PFSK-1 (cell line): ENCODE data around the gene VILL.

Experiments used
- FOXP2 ChIP-seq: optimal IDR thresholded peaks from 2 replicates; pipeline ENCODE3; 2011; ENCODE audit warnings: borderline replicate concordance, control low read depth, inconsistent platforms; ENCODE audit not compliant: insufficient read depth; ENCODE audit errors: extremely low read length, extremely low read depth
- POLR2AphosphoS5 ChIP-seq: IDR thresholded peaks from 2 replicates; pipeline ENCODE4 v1.6.1; 2012; ENCODE audit warnings: low read depth, mild to moderate bottlenecking, control low read depth, low read length, moderate library complexity
- SIN3A ChIP-seq: IDR thresholded peaks from 2 replicates; pipeline ENCODE4 v1.6.1; 2012; ENCODE audit warnings: mild to moderate bottlenecking, low read length, moderate library complexity, borderline replicate concordance; ENCODE audit not compliant: insufficient read depth
- TAF1 ChIP-seq: IDR thresholded peaks from 2 replicates; pipeline ENCODE4 v1.6.1; 2012; ENCODE audit warnings: low read length, control low read depth, borderline replicate concordance; ENCODE audit not compliant: insufficient read depth
- TF ChIP-seq, protein P1 (sequence below), 2 experiments: IDR thresholded peaks; 2 replicates each; pipeline versions ENCODE4 v1.6.1 to v1.8.0; 2011 to 2012; ENCODE audit warnings: low read depth in 2 of 2, low read length in 2 of 2, control low read depth in 1 of 2, inconsistent platforms in 1 of 2, mild to moderate bottlenecking in 1 of 2, moderate library complexity in 1 of 2; ENCODE audit not compliant: insufficient read depth in 1 of 2

DNA sequence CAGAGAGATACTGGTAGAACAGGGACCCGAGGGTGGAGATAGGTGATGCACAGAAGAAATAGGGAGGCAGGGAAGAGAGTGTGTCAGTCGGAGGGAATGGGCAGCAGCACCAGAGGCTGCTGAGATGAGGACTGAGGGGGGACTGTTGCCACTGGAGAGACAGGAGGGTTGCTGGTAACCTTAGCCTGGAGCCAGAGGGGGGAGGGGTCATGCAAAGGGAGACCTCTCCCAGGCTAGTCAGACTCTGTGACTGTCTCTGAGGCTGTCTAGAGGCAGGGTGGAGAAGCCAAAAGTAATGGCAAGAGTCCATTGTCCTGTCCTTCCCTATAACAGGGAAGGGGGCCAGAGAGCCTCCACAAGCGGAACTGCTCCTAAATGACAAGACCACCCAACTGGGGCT, 46.3 kb downstream of the VILL start:
- no peak for TF ChIP-seq POLR2AphosphoS5
- TF ChIP-seq TAF1, result no peak
- TF ChIP-seq SIN3A, result no peak
- TF ChIP-seq, protein P1, sequence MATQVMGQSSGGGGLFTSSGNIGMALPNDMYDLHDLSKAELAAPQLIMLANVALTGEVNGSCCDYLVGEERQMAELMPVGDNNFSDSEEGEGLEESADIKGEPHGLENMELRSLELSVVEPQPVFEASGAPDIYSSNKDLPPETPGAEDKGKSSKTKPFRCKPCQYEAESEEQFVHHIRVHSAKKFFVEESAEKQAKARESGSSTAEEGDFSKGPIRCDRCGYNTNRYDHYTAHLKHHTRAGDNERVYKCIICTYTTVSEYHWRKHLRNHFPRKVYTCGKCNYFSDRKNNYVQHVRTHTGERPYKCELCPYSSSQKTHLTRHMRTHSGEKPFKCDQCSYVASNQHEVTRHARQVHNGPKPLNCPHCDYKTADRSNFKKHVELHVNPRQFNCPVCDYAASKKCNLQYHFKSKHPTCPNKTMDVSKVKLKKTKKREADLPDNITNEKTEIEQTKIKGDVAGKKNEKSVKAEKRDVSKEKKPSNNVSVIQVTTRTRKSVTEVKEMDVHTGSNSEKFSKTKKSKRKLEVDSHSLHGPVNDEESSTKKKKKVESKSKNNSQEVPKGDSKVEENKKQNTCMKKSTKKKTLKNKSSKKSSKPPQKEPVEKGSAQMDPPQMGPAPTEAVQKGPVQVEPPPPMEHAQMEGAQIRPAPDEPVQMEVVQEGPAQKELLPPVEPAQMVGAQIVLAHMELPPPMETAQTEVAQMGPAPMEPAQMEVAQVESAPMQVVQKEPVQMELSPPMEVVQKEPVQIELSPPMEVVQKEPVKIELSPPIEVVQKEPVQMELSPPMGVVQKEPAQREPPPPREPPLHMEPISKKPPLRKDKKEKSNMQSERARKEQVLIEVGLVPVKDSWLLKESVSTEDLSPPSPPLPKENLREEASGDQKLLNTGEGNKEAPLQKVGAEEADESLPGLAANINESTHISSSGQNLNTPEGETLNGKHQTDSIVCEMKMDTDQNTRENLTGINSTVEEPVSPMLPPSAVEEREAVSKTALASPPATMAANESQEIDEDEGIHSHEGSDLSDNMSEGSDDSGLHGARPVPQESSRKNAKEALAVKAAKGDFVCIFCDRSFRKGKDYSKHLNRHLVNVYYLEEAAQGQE (IDR thresholded peaks at IDR 0.05; ENCODE audit: insufficient read depth in 1 of 2, low read depth in 2 of 2, low read length in 2 of 2), result no peak
- no peak for TF ChIP-seq FOXP2
